GM21367 (cell line): ENCODE results near the gene PRSS53.
A peak's percentile ranks its signal among the peaks of the same experiment; 100 is the strongest.

Experiments
- ATAC-seq: cut with Tn5 transposase; IDR thresholded peaks from one replicate; pipeline ENCODE4 v1.9.1; 2021; ENCODE audit not compliant: unreplicated experiment

The PRSS53 gene

DNA sequence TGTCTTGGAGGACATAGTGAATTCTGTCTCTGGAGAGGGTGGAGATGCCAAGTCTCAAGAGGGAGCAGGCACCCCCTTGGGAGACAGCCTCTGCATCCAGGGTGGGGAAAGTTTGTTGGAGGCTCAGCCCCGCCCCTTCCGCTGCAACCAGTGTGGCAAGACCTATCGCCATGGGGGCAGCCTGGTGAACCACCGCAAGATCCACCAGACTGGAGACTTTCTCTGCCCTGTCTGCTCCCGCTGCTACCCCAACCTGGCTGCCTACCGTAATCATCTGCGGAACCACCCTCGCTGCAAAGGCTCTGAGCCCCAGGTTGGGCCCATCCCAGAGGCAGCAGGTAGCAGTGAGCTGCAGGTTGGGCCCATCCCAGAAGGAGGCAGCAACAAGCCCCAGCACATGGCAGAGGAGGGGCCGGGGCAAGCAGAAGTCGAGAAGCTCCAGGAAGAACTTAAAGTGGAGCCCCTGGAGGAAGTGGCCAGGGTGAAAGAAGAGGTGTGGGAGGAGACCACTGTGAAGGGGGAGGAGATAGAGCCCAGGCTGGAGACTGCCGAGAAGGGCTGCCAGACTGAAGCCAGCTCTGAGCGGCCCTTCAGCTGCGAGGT lies 9.3 kb downstream of the PRSS53 start:
- no peak for ATAC-seq

DNA sequence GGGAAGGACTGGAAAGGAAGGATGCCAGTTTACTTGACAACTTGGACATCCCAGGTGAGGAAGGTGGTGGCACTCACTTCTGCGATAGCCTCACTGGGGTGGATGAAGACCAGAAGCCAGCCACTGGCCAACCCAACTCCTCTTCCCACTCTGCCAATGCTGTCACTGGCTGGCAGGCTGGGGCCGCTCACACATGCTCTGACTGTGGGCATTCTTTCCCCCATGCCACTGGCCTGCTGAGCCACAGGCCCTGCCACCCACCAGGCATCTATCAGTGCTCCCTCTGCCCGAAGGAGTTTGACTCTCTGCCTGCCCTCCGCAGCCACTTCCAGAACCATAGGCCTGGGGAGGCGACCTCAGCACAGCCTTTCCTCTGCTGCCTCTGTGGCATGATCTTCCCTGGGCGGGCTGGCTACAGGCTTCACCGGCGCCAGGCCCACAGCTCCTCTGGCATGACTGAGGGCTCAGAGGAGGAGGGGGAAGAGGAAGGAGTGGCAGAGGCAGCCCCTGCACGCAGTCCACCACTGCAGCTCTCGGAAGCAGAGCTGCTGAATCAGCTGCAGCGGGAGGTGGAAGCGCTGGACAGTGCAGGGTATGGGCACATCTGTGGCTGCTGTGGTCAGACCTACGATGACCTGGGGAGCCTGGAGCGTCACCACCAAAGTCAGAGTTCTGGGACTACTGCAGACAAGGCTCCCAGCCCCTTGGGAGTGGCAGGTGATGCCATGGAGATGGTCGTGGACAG lies 10.0 kb downstream of the PRSS53 start:
- ATAC-seq = no peak

DNA sequence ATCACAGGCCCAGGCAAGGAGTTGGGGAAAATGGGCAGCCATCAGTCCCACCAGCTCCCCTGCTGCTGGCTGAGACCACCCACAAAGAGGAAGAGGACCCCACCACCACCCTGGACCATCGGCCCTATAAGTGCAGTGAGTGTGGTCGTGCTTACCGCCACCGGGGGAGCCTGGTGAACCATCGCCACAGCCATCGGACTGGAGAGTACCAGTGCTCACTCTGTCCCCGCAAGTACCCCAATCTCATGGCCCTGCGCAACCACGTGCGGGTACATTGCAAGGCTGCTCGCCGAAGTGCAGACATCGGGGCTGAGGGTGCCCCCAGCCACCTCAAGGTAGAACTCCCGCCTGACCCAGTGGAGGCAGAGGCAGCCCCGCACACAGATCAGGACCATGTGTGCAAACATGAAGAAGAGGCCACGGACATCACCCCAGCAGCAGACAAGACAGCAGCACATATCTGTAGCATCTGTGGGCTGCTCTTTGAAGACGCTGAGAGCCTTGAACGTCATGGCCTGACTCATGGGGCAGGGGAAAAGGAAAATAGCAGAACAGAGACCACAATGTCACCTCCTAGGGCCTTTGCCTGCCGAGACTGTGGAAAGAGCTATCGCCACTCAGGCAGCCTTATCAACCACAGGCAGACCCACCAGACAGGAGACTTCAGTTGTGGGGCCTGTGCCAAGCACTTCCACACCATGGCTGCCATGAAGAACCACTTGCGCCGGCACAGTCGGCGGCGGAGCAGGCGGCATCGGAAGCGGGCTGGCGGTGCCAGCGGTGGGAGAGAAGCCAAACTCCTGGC lies 10.9 kb downstream of the PRSS53 start:
- no peak for ATAC-seq

DNA sequence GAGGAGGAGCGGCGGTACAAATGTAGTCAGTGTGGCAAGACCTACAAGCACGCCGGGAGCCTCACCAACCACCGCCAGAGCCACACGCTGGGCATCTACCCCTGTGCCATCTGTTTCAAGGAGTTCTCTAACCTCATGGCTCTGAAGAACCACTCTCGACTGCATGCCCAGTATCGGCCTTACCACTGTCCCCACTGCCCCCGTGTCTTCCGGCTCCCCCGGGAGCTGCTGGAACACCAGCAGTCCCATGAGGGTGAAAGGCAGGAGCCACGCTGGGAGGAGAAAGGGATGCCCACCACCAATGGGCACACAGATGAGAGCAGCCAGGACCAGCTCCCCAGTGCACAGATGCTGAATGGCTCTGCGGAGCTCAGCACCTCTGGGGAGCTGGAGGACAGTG lies 11.7 kb downstream of the PRSS53 start:
- ATAC-seq = no peak

DNA sequence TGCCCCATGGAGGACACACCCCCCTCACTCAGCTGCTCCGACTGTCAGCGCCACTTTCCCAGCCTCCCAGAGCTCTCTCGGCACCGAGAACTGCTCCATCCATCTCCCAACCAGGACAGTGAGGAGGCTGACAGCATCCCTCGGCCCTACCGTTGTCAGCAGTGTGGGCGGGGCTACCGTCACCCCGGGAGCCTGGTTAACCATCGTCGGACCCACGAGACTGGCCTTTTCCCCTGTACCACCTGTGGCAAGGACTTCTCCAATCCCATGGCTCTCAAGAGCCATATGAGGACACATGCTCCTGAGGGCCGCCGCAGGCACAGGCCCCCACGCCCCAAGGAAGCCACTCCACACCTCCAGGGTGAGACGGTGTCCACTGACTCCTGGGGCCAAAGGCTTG lies 12.4 kb downstream of the PRSS53 start:
- ATAC-seq = no peak

DNA sequence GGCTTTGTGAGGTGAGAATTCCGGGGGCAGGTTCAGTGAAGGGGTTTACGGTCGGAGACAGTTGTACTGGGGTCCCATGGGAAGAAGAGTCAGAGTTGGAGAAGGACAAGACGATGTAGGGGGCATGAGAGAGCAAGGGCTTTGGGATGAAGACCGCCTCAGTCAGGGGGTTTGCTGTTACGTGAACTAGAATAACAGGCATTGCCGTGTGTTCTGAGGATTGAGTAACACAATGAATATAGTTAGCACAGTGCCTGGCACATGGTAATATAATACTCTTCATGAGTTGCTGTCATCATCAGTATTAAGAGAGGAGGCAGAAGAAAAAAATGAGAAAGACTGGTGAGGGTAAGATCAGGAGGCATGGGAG lies 13.9 kb downstream of the PRSS53 start:
- ATAC-seq = no peak

DNA sequence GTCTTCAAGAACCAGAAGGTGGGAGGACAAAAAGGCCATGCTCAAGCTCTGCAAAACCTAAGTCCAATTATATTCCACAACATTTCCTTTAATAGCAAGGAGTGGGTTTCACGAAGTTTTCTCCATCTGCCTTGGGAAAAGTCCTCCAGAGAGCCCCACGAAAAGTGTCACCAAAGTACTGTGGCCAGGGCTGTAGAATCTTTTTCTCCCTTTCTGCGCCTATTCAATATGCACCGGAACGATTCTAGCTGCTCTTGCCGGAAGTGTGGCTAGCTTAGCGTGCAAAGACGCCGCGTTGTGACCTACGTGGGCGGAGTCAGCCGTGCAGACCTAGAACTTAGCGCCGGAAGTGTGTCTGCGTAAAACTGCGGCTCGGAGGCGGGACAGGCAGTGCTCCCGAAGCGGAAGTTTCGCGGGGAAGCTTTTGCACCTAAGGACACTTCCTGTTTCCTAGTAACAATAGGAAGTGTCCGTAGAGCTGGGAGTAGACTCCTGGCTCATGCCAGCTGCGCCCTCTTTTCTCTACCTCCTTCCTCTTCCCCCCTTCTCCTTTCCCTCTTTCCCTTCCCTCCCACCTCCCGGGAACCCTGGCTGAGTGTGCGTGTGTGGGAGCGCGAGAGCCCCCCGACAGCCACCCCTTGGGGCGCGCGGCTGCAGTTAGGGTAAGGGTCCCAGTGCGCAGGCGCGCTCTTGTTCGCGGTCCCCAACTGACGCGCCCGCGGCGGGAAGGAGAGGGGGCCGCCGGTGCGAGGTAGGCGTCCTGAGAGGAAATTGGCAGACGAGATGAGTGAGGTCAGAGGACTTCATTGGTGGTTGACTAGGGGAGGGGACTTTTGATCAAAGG lies 14.6 kb downstream of the PRSS53 start, which contains the start of the genes ZNF646 and ZNF668:
ZNF646 (plus strand) TSS at position 453 of the 844 bp plus-strand sequence. CDS start 1,903 bp downstream, outside the sequence.
ZNF668 (minus strand) TSS at position 271 of the 844 bp plus-strand sequence. CDS start 9,781 bp downstream, outside the sequence.
- peak; percentile 60 for ATAC-seq

DNA sequence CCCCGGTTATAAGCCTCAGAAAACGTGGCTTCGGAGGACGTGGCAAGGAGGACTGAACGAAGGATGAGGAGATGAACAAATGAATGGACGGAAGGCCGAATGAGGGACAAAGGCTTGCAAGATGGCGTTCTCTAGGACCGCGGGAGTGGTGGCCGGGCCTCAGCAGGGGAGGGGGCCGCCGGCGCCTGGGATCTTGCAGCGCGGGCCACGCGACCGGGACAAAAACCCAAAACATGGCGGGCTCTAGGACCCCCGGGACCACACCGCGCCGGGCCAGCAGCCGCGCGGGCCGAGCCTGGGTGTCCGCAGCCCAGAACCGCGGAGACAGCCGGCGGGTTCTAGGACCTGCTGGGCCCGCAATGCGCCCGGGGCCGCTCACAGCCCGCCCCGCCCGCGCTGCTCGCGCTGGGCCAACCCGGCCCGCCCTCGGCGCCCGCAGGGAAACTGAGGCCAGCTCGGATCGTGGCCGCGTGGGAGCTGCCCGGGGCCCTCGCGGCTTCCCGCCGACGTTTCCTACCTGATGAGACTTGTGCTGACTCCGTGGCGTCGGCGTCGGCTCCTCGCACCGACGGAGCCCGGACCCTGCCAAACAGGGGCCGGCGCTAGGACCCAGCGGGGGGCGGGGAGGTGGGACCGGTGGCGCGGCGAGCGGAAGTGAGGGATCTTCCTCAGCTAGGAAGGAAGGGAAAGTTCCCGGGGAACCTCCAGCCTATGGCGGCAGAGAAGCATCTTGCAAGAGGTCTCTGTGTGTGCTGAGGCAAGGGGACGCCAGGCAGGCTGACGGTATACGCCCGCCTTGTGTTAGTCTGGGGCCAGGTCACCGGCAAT lies 15.4 kb downstream of the PRSS53 start:
- peak; percentile 41 for ATAC-seq

DNA sequence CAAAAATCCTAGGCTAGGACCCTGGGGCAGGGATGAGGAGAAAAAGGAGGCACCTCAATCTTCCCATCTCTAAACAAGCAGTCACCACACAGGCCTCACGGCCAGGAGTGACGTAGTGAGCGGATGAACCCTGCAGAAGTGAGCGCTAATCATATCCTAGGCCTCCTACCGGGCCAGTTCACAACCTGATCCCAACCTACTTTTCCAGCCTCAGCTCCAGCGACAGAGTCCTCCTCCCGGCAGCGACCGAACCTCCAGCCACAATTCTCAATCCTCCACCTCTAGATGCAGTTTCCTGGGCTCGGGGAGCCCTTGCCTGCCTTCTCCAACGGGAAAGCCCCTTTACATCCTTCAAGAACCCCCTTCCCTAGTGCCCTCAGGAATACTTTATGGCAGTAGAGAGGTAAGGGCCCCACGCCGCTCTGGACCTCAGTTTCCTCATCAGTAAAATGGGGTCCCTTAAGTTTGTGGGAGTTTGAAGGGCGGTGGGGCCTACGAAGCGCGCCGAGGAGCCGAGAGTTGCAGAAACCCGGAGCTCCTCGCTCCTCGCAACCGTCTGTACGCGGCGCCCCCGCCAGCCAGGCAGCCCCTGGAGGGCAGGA lies 16.1 kb downstream of the PRSS53 start:
- peak; percentile 2 for ATAC-seq

DNA sequence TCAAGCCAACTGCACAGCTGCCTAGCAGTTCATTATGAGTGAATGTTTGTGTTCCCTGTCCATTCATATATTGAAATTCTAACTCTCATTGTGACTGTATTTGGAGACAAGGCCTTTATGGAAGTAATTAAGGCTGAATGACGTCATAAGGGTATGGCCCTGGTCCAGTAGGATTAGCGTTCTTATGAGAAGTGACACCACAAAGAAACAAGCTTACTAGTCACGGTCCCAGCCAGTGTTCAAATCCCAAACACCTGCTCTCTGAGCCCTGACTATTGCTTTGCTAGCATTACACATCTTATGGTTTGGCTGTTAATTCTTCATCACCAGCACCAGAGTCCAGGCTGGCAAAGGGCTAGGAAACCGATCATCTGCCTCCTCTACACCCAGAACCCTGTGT lies 16.9 kb downstream of the PRSS53 start:
- ATAC-seq = no peak

DNA sequence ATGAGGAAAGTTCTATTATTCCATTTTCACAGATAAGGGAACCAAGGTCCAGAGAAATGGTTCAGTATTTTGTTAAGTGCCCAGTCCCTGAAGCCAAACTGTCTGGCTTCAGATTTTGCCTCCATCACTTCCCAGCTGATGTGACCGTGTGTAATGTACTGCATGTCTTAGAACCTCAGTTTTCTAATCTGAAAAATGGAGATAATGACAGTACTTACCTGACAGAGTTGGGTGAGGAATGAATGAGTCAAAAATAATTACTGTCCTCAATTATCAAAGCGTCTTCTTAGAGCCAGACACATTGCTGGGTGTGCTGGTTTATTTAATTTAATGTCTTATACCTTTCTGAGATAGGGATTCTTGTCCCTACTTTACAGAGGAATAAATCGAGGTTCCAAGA lies 21.4 kb downstream of the PRSS53 start:
- no peak for ATAC-seq

DNA sequence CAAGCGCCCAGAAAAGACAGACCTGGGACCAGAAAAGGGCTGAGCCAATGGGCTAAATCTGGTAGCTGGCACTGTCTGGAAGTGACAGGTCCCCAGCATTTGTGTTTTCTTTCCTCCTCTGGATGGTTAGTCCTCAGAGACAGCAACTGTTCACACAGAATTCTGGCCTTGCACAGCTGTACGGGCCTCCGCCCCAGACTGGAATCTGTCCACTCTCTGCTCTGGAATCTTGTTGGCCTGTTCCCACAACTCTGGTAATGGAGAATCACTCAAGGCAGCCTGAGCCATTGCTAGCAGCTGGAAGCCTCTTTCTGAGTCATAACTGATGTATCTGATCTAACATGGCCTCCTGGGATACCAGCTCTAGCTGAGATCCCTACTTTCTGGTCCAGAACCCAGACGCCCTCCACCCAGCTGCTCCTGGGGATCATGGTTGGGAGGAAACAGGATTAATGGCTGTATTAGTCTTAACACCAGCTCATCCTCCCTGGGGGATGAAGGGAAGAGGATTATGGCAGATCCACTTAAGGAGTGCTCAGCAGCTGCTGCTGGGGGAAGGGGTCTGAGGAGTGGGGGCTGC lies 23.8 kb downstream of the PRSS53 start:
- no peak for ATAC-seq

DNA sequence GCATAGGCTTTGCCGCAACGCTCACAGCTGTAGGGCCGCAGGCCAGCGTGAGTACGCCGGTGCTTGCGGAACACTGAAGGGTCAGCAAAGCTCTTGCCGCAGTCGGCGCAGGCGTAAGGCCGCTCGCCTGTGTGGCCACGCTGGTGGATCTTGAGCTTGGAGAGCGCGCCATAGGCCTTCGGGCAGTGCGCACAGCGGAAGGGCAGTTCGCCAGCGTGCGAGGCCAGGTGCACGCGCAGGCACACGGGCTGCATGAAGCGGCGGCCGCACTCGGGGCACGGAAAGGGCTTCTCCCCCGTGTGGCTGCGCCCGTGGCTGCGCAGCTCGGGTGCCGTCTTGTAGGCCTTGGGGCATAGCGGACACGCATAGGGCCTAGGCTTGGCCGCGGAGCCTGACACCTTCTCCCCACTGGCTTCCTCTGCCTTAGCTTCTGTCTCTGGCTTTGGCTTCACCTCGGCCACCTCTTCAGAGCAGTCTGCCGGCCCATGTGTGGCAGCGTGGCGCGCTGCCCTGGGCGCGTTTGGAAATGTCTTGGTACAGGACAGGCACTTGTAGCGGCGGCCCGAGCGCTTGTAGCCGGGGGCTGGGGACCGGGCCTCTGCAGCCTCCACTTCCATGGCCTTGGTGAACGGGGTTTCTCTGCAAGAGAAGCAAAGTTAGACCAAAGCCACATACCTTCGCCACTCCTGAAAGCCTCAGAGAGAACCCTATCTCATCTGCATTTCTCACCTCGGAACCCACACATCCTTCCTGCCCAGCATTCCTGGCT lies 24.7 kb downstream of the PRSS53 start:
- no peak for ATAC-seq

DNA sequence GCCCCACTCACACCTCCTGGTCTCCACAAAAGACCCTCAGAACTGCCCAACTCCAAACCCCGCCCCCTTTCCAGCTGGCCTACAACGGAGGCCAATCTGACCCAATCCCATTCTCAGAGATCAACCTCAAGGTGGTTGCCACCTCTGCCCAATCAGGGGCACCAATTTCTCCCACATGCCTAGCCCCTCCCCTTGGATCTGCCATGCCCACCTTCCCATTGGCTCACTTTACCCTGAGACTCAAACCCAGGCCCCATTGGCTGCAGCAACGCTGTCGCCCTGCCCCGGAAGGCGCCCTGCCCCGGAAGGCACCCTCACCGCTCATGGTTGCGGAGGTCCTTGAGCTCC lies 25.3 kb downstream of the PRSS53 start:
- no peak for ATAC-seq

DNA sequence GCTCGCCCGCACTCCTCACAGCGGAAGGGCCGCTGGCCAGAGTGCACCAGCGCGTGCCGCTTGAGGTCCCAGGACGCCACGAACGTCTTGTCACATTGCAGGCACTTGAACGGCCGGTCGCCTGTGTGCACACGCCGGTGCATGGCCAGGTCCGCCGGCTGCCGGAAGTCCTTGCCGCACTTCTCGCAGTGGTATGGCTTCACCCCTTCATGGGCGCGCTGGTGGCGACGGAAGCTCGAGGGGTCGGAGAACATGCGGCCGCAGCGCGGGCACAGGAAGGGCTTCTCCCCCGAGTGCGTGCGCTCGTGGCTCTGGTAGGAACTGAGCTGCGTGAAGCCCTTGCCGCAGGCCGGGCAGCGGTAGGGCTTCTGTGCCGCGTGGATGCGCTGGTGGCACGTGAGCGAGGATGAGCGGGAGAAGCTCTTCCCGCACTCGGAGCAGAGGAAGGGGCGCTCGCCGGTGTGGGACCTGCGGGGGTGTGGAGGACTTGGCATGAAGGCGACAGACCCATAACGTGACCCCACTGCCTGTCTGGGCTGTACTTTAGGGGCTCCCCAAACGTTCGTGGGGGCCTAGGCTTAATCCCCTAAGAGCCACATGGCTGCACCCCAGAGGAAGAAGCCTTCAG lies 26.8 kb downstream of the PRSS53 start:
- no peak for ATAC-seq

DNA sequence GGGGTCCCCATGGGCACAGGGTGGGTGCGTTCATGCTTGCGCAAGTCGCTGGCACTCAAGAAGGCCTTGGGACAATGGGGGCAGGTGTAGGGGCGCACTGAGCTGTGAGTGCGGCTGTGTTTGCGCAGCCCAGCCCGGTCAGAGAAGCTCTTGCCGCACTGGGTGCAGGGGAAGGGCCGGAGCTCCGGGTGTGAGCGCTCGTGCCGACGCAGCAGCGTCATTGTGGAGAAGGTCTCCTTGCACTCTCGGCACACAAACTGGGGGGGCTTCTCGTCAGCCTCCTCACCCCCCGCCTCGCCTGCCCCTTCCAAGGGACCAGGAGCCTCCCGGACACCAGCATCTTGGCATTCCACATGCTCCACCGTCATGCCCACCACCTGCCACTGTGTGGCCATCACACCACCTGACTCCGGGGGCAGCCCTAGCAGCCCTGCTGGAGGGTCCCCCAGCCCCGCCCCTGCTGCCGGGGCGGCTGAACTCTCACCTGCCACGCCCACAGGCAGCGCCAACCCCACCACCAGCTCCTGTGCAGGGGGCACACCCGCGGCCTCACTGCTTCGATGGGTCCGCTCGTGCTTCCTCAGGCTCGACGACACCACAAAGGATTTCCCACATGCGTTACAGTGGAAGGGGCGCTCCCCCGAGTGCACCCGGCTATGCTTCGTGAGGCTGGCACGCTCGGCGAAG lies 27.5 kb downstream of the PRSS53 start:
- ATAC-seq = no peak

DNA sequence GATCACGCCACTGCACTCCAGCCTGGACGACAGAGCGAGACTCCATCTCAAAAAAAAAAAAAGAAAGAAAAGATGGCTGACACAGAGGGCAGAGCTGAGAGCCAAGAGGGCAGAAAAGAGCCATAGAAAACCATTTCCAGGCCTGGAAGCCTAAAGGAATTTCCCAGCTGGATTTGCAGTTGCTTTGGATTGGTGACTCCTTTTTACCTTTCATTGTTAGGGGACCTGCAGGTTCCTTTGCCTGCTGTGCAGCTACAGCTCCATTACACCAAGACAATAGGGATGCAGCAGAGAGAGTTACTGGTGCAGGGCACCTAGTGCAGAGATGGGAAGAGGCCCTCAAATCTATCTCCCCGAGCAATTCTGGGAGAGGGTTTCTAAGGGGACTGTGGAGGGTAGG lies 33.1 kb downstream of the PRSS53 start:
- no peak for ATAC-seq

DNA sequence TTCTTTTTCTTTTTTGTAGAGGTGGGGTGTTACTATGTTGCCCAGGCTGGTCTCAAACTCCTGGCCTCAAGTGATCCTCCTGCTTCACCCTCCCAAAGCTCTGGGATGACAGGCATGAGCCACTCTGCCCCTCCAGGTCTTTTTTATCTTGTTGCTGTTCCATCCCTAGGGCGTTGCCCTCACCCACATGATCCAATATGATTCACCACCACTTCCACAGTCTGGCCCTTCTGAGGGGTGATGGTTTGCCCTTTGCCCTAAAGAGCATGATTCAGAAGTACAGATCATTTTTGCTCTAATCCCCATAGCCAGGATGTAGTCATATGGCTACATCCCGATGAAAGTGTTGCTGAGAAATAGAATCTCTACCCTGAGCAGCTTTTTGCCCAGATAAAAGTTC lies 36.6 kb downstream of the PRSS53 start:
- no peak for ATAC-seq
